ENCODE measurements around the gene GARS1. TPM values are rescaled to one million over a fixed set of nuclear protein-coding genes. Genes with fewer than 3 reads are reported as not detected.

Gene GARS1
- total RNA-seq, 1 donor from 2014 or later: 517 TPM

- peaks cover 5% of the 10 kb centered on the region for H3K9me3 Mint-ChIP-seq (ENCODE audit: unreplicated experiment)
- no peaks in the 10 kb centered on the region for H3K79me2 ChIP-seq (ENCODE audit: insufficient read depth, low read length)
- no peak overlapping the region for H3K27ac ChIP-seq (ENCODE audit: low read depth, low read length)
- peaks cover 2% of the 10 kb centered on the region for H3K36me3 Mint-ChIP-seq (ENCODE audit: low read depth, unreplicated experiment)
- no peak overlapping the region for H2AFZ ChIP-seq (ENCODE audit: low read depth, low read length)
- no peak for DNase-seq (ENCODE audit: low read depth)
- H3K9me3 ChIP-seq (ENCODE audit: insufficient read depth, low read depth, low read length): no peaks in the 10 kb centered on the region
- H3K4me2 ChIP-seq (ENCODE audit: low read length): peak overlapping the region; percentile 57
- H3K27me3 Mint-ChIP-seq (ENCODE audit: low read depth, unreplicated experiment): peaks cover 78% of the 10 kb centered on the region
- H3K4me1 ChIP-seq (ENCODE audit: insufficient read depth, low read length): peaks cover 6% of the 10 kb centered on the region
- peaks cover 9% of the 10 kb centered on the region for H3K4me1 Mint-ChIP-seq (ENCODE audit: low read depth, unreplicated experiment)
- H3K4me3 Mint-ChIP-seq (ENCODE audit: unreplicated experiment): peak overlapping the region; percentile 69
- peaks cover 71% of the 10 kb centered on the region for H3K27me3 ChIP-seq (ENCODE audit: insufficient read depth, low read length)
- no peak for FAIRE-seq
- no peak overlapping the region for H3K9ac ChIP-seq (ENCODE audit: low read length)
- peak; percentile 76 for TF ChIP-seq EZH2 (IDR thresholded peaks at IDR 0.05; ENCODE audit: insufficient read depth, low read length)
- TF ChIP-seq CTCF (IDR thresholded peaks at IDR 0.05; ENCODE audit: insufficient read depth, low read depth, low read length): no peak
- no peaks in the 10 kb centered on the region for H3K36me3 ChIP-seq (ENCODE audit: insufficient read depth, low read length)
- no peaks in the 10 kb centered on the region for H4K20me1 ChIP-seq (ENCODE audit: insufficient read depth, low read length)
- H3K27ac Mint-ChIP-seq (ENCODE audit: unreplicated experiment): no peak overlapping the region
- H3K4me3 ChIP-seq (ENCODE audit: insufficient read depth, low read depth, low read length): peak overlapping the region; percentile 10
Measured at GRCh38 chr7:30681815-30682211, 87.1 kb downstream of the GARS1 start.

- no peak for FAIRE-seq
- Mint-ChIP-seq H3K27me3 (ENCODE audit: low read depth, unreplicated experiment) (peaks cover 72% of the 10 kb centered on the region), H3K9me3 (ENCODE audit: unreplicated experiment) (peaks cover under 1% of the 10 kb centered on the region), H3K4me1 (ENCODE audit: low read depth, unreplicated experiment) (peaks cover 9% of the 10 kb centered on the region), H3K27ac (ENCODE audit: unreplicated experiment) (no peak within 1 kb of the TSS), H3K36me3 (ENCODE audit: low read depth, unreplicated experiment) (peaks cover 2% of the 10 kb centered on the region), H3K4me3 (ENCODE audit: unreplicated experiment) (peak within 1 kb of the TSS; percentile 69)
- Histone ChIP-seq H3K4me1 (ENCODE audit: insufficient read depth, low read length) (peaks cover 6% of the 10 kb centered on the region), H3K79me2 (ENCODE audit: insufficient read depth, low read length) (no peaks in the 10 kb centered on the region), H3K27ac (ENCODE audit: low read depth, low read length) (no peak within 1 kb of the TSS), H3K9ac (ENCODE audit: low read length) (no peak within 1 kb of the TSS), H3K36me3 (ENCODE audit: insufficient read depth, low read length) (no peaks in the 10 kb centered on the region), H3K9me3 (ENCODE audit: insufficient read depth, low read depth, low read length) (no peaks in the 10 kb centered on the region), H3K27me3 (ENCODE audit: insufficient read depth, low read length) (peaks cover 69% of the 10 kb centered on the region), H3K4me3 (ENCODE audit: insufficient read depth, low read depth, low read length) (peak within 1 kb of the TSS; percentile 10), H3K4me2 (ENCODE audit: low read length) (peak within 1 kb of the TSS; percentile 57), H2AFZ (ENCODE audit: low read depth, low read length) (no peak within 1 kb of the TSS), H4K20me1 (ENCODE audit: insufficient read depth, low read length) (no peaks in the 10 kb centered on the region)
- DNase-seq (ENCODE audit: low read depth): no peak
- no peak for TF ChIP-seq CTCF (IDR thresholded peaks at IDR 0.05; ENCODE audit: insufficient read depth, low read depth, low read length)
- TF ChIP-seq EZH2 (IDR thresholded peaks at IDR 0.05; ENCODE audit: insufficient read depth, low read length): peak; percentile 89
Measured at GRCh38 chr7:30682212-30683083, 87.8 kb downstream of the GARS1 start, which contains the start of gene CRHR2. Gene CRHR2 (minus strand): TSS chr7:30682456. CDS start chr7:30682280, 176 bp downstream.

GRCh38 chr7:30683306-30683705 is 88.6 kb downstream of the GARS1 start:
- no peaks in the 10 kb centered on the region for H4K20me1 ChIP-seq (ENCODE audit: insufficient read depth, low read length)
- H3K9ac ChIP-seq (ENCODE audit: low read length): no peak overlapping the region
- no peaks in the 10 kb centered on the region for H3K9me3 ChIP-seq (ENCODE audit: insufficient read depth, low read depth, low read length)
- no peaks in the 10 kb centered on the region for H3K9me3 Mint-ChIP-seq (ENCODE audit: unreplicated experiment)
- FAIRE-seq: no peak
- H3K36me3 Mint-ChIP-seq (ENCODE audit: low read depth, unreplicated experiment): peaks cover 2% of the 10 kb centered on the region
- H3K4me3 Mint-ChIP-seq (ENCODE audit: unreplicated experiment): no peak overlapping the region
- H3K4me1 Mint-ChIP-seq (ENCODE audit: low read depth, unreplicated experiment): peaks cover 9% of the 10 kb centered on the region
- no peak overlapping the region for H3K4me2 ChIP-seq (ENCODE audit: low read length)
- H3K27ac Mint-ChIP-seq (ENCODE audit: unreplicated experiment): no peak overlapping the region
- no peak for TF ChIP-seq EZH2 (IDR thresholded peaks at IDR 0.05; ENCODE audit: insufficient read depth, low read length)
- no peak for TF ChIP-seq CTCF (IDR thresholded peaks at IDR 0.05; ENCODE audit: insufficient read depth, low read depth, low read length)
- no peaks in the 10 kb centered on the region for H3K36me3 ChIP-seq (ENCODE audit: insufficient read depth, low read length)
- peaks cover 64% of the 10 kb centered on the region for H3K27me3 Mint-ChIP-seq (ENCODE audit: low read depth, unreplicated experiment)
- H3K79me2 ChIP-seq (ENCODE audit: insufficient read depth, low read length): no peaks in the 10 kb centered on the region
- peaks cover 6% of the 10 kb centered on the region for H3K4me1 ChIP-seq (ENCODE audit: insufficient read depth, low read length)
- no peak overlapping the region for H2AFZ ChIP-seq (ENCODE audit: low read depth, low read length)
- peaks cover 67% of the 10 kb centered on the region for H3K27me3 ChIP-seq (ENCODE audit: insufficient read depth, low read length)
- no peak for DNase-seq (ENCODE audit: low read depth)
- no peak overlapping the region for H3K27ac ChIP-seq (ENCODE audit: low read depth, low read length)
- H3K4me3 ChIP-seq (ENCODE audit: insufficient read depth, low read depth, low read length): no peak overlapping the region
